Sigmoid colon (tissue), 7 donors: Measurements from ENCODE around the gene DOLPP1. TPM values are rescaled to one million over a fixed set of nuclear protein-coding genes. Genes with fewer than 3 reads are reported as not detected.

Experiments
- DNase-seq: peaks from one replicate; pipeline ENCODE4 v3.0.0-alpha.2; 2019
- H3K27ac ChIP-seq, 4 donors: fragments of 200-600 bp; sonication (generic); one replicate each; pipeline ENCODE4 v1.5.1; 2016 to 2019; ENCODE audit warnings: mild to moderate bottlenecking in 1 of 4
- H3K27me3 ChIP-seq, 3 donors: fragments of 200-600 bp; sonication (generic); one replicate each; pipeline ENCODE4 v1.5.1; 2019; ENCODE audit warnings: mild to moderate bottlenecking in 1 of 3
- H3K36me3 ChIP-seq, 4 donors: fragments of 200-600 bp; sonication (generic); one replicate each; pipeline ENCODE4 v1.5.1; 2016 to 2019
- H3K4me1 ChIP-seq, 4 donors: fragments of 200-600 bp; sonication (generic); one replicate each; pipeline ENCODE4 v1.5.1; 2017 to 2019
- H3K4me3 ChIP-seq, 4 donors: fragments of 200-600 bp; sonication (generic); one replicate each; pipeline ENCODE4 v1.5.1; 2017 to 2019; ENCODE audit warnings: mild to moderate bottlenecking in 2 of 4, moderate library complexity in 1 of 4
- H3K9me3 ChIP-seq, 4 donors: fragments of 200-600 bp in 3 of 4; sonication (generic) in 3 of 4; one replicate each; pipeline versions ENCODE4 v1.5.1 to v1.6.1; 2013 to 2019
- CTCF ChIP-seq, 4 experiments: fragments of 450-650 bp in 3 of 4; fragments of 200-600 bp in 1 of 4; IDR thresholded peaks; one replicate each; pipeline ENCODE4 v1.5.1; 2016 to 2019; ENCODE audit warnings: antibody characterized with exemption in 4 of 4, mild to moderate bottlenecking in 3 of 4, moderate library complexity in 2 of 4
- EP300 ChIP-seq, 4 donors: sonication (generic); formaldehyde crosslinking; IDR thresholded peaks; one replicate each; pipeline ENCODE4 v1.6.1; 2017; ENCODE audit warnings: antibody characterized with exemption in 4 of 4
- POLR2A ChIP-seq, 2 donors: fragments of 450-650 bp; IDR thresholded peaks; one replicate each; pipeline ENCODE4 v1.6.1; 2016; ENCODE audit warnings: antibody characterized with exemption in 2 of 2, mild to moderate bottlenecking in 2 of 2, moderate library complexity in 2 of 2
- POLR2AphosphoS5 ChIP-seq, 4 donors: sonication (generic); formaldehyde crosslinking; IDR thresholded peaks; one replicate each; pipeline ENCODE4 v1.6.1; 2017; ENCODE audit warnings: antibody characterized with exemption in 4 of 4
- WGBS, 2 donors: extraction: QIAGEN DNeasy Blood & Tissue Kit; methylation state at CpG; one replicate each; pipeline ENCODE4 v1.1.7; 2013; 5-methylcytosine and 5-hydroxymethylcytosine counted together
- intact Hi-C: fragments of 100-400 bp; cut with DNase I; formaldehyde crosslinking; loops from one replicate; pipeline ENCODE4 v1.15.1; 2023
- polyA plus RNA-seq, 3 donors: library from polyadenylated mRNA; stranded (reverse); fragments of 200-250 nt; gene quantifications; one replicate each; pipeline ENCODE4 v1.2.3, GENCODE V29; 2013
- total RNA-seq, 4 donors: library from RNA; depleted of rRNA; stranded (reverse); fragments of >200 nt; gene quantifications; one replicate each; pipeline ENCODE4 v1.1.0, GENCODE V29; 2016
- donor health status: healthy with polysubstance abuse.
- donor health status: Bipolar disorder and iron deficiency.
- donor health status: healthy.

Gene DOLPP1
- total and polyA plus RNA-seq, 7 donors = 2.3 to 39.4 (median 4.3) TPM

- Histone ChIP-seq H3K4me1 (no peaks in the 10 kb centered on the region), H3K36me3 (peaks cover 7 to 56% (median 29%) of the 10 kb centered on the region in 4 donors), H3K27me3 (no peaks in the 10 kb centered on the region), H3K27ac (no peak overlapping the region), H3K4me3 (no peak overlapping the region), H3K9me3 (no peaks in the 10 kb centered on the region)
- intact Hi-C loops = no loop called here
- TF ChIP-seq POLR2AphosphoS5 (IDR thresholded peaks at IDR 0.05) (no peak), POLR2A (IDR thresholded peaks at IDR 0.05) (no peak), CTCF (IDR thresholded peaks at IDR 0.05) (no peak), EP300 (IDR thresholded peaks at IDR 0.05) (no peak)
- no peak for DNase-seq
- 95 to 98% methylated on average over 12 of the region's 12 CpGs for WGBS, 2 donors
These were observed 15.0 kb downstream of the DOLPP1 start for GRCh38 chr9:129095908-129096307.

- H3K4me3 ChIP-seq = no peak overlapping the region
- intact Hi-C loops = no loop called here
- TF ChIP-seq POLR2A (IDR thresholded peaks at IDR 0.05) (no peak), CTCF (IDR thresholded peaks at IDR 0.05) (no peak), EP300 (IDR thresholded peaks at IDR 0.05) (no peak), POLR2AphosphoS5 (IDR thresholded peaks at IDR 0.05) (no peak)
- no peaks in the 10 kb centered on the region for H3K27me3 ChIP-seq
- no peak for DNase-seq
- H3K36me3 ChIP-seq = peaks cover 7 to 71% (median 29%) of the 10 kb centered on the region in 4 donors
- H3K9me3 ChIP-seq = no peaks in the 10 kb centered on the region
- no peak overlapping the region for H3K27ac ChIP-seq
- H3K4me1 ChIP-seq = no peaks in the 10 kb centered on the region
- 95% methylated on average over 16 of the region's 16 CpGs for WGBS, 2 donors
These were observed 16.9 kb downstream of the DOLPP1 start for GRCh38 chr9:129097671-129098306.

GRCh38 chr9:129098328-129098727, 17.4 kb downstream of the DOLPP1 start:
- TF ChIP-seq POLR2A (IDR thresholded peaks at IDR 0.05) (no peak), POLR2AphosphoS5 (IDR thresholded peaks at IDR 0.05) (no peak), CTCF (IDR thresholded peaks at IDR 0.05) (no peak), EP300 (IDR thresholded peaks at IDR 0.05) (no peak)
- 95 to 97% methylated on average over 11 of the region's 11 CpGs for WGBS, 2 donors
- no peak overlapping the region for H3K4me3 ChIP-seq
- H3K4me1 ChIP-seq = no peaks in the 10 kb centered on the region
- peaks cover 7 to 71% (median 29%) of the 10 kb centered on the region in 4 donors for H3K36me3 ChIP-seq
- intact Hi-C loops = no loop called here
- no peak for DNase-seq
- H3K27me3 ChIP-seq = no peaks in the 10 kb centered on the region
- H3K27ac ChIP-seq = no peak overlapping the region
- no peaks in the 10 kb centered on the region for H3K9me3 ChIP-seq

GRCh38 chr9:129100383-129101169, 19.7 kb downstream of the DOLPP1 start:
- Histone ChIP-seq H3K4me1 (no peaks in the 10 kb centered on the region), H3K27ac (no peak overlapping the region), H3K36me3 (peaks cover 6 to 66% (median 19%) of the 10 kb centered on the region in 4 donors), H3K9me3 (no peaks in the 10 kb centered on the region), H3K27me3 (no peaks in the 10 kb centered on the region), H3K4me3 (no peak overlapping the region)
- no peak for TF ChIP-seq EP300 (IDR thresholded peaks at IDR 0.05)
- TF ChIP-seq POLR2AphosphoS5 (IDR thresholded peaks at IDR 0.05) = no peak
- no peak for TF ChIP-seq CTCF (IDR thresholded peaks at IDR 0.05)
- TF ChIP-seq POLR2A (IDR thresholded peaks at IDR 0.05) = no peak
- no peak for DNase-seq
- WGBS, 2 donors = 76 to 84% methylated on average over 28 of the region's 28 CpGs
- intact Hi-C loops = no loop called here
